Suprapubic skin (tissue), 4 donors: Measurements from ENCODE around the gene PLCB1. TPM values are rescaled to one million over a fixed set of nuclear protein-coding genes. Genes with fewer than 3 reads are reported as not detected.

Source experiments
- DNase-seq, 2 donors: peaks; one replicate each; pipeline ENCODE4 v3.0.0-alpha.2; 2019; ENCODE audit warnings: low spot score in 2 of 2
- H3K27ac ChIP-seq: fragments of 200-600 bp; sonication (generic); one replicate; pipeline ENCODE4 v1.5.1; 2019
- H3K27me3 ChIP-seq: fragments of 200-600 bp; sonication (generic); one replicate; pipeline ENCODE4 v1.5.1; 2019
- H3K36me3 ChIP-seq: fragments of 200-600 bp; sonication (generic); one replicate; pipeline ENCODE4 v1.5.1; 2019
- H3K4me1 ChIP-seq: fragments of 200-600 bp; sonication (generic); one replicate; pipeline ENCODE4 v1.5.1; 2019
- H3K4me3 ChIP-seq: fragments of 200-600 bp; sonication (generic); one replicate; pipeline ENCODE4 v1.5.1; 2019; ENCODE audit warnings: mild to moderate bottlenecking
- H3K9me3 ChIP-seq: fragments of 200-600 bp; sonication (generic); one replicate; pipeline ENCODE4 v1.5.1; 2019
- EP300 ChIP-seq: sonication (generic); formaldehyde crosslinking; IDR thresholded peaks from one replicate; pipeline ENCODE4 v1.6.1; 2017; ENCODE audit warnings: antibody characterized with exemption
- POLR2A ChIP-seq, 2 donors: fragments of 450-650 bp; IDR thresholded peaks; one replicate each; pipeline ENCODE4 v1.6.1; 2017; ENCODE audit warnings: antibody characterized with exemption in 2 of 2, mild to moderate bottlenecking in 2 of 2, moderate library complexity in 2 of 2
- POLR2AphosphoS5 ChIP-seq, 3 donors: sonication (generic); formaldehyde crosslinking; IDR thresholded peaks; one replicate each; pipeline ENCODE4 v1.6.1; 2017; ENCODE audit warnings: antibody characterized with exemption in 3 of 3
- WGBS: methylation state at CpG from one replicate; pipeline ENCODE4 v1.1.5; 2018; 5-methylcytosine and 5-hydroxymethylcytosine counted together
- total RNA-seq, 4 donors: library from RNA; depleted of rRNA; stranded (reverse); fragments of >200 nt; gene quantifications; one replicate each; pipeline ENCODE4 v1.1.0, GENCODE V29; 2016
- TF ChIP-seq, protein P1 (sequence below), 2 donors: fragments of 200-600 bp in 1 of 2; fragments of 450-650 bp in 1 of 2; sonication (generic) in 1 of 2; IDR thresholded peaks; one replicate each; pipeline ENCODE4 v1.5.1; 2016 to 2019; ENCODE audit warnings: antibody characterized with exemption in 2 of 2, mild to moderate bottlenecking in 1 of 2, moderate library complexity in 1 of 2

The PLCB1 gene
- total RNA-seq, 4 donors from 2014 or later: 3.9 to 15.6 (median 6.7) TPM

DNA sequence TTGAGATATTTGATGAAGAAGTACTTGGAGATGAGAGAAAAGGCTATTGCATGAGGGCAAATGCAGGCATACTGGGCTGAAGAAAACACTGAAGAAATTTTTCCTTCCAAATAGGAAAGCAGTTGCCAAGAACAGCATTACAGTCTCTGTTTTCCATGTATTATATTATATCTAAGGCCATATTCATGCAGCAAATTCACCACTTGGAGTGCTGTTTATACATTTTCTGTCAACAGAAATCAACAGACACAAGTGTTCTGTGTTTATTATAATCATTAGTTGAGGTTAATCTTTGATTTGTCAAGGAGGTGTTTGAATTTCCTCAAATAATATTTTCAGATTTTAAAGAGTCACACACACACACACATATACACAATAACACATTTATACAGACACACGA is 668.0 kb downstream of the PLCB1 start:
- H3K9me3 ChIP-seq: no peaks in the 10 kb centered on the region
- WGBS: 93% methylated on average over 1 of the region's 1 CpG
- TF ChIP-seq EP300 (no peak), POLR2AphosphoS5 (IDR thresholded peaks at IDR 0.05) (no peak), POLR2A (IDR thresholded peaks at IDR 0.05) (no peak)
- TF ChIP-seq, protein P1, sequence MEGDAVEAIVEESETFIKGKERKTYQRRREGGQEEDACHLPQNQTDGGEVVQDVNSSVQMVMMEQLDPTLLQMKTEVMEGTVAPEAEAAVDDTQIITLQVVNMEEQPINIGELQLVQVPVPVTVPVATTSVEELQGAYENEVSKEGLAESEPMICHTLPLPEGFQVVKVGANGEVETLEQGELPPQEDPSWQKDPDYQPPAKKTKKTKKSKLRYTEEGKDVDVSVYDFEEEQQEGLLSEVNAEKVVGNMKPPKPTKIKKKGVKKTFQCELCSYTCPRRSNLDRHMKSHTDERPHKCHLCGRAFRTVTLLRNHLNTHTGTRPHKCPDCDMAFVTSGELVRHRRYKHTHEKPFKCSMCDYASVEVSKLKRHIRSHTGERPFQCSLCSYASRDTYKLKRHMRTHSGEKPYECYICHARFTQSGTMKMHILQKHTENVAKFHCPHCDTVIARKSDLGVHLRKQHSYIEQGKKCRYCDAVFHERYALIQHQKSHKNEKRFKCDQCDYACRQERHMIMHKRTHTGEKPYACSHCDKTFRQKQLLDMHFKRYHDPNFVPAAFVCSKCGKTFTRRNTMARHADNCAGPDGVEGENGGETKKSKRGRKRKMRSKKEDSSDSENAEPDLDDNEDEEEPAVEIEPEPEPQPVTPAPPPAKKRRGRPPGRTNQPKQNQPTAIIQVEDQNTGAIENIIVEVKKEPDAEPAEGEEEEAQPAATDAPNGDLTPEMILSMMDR (IDR thresholded peaks at IDR 0.05): no peak
- H3K4me1 ChIP-seq: no peaks in the 10 kb centered on the region
- H3K36me3 ChIP-seq: no peaks in the 10 kb centered on the region
- H3K4me3 ChIP-seq: no peak overlapping the region
- H3K27me3 ChIP-seq: no peaks in the 10 kb centered on the region
- H3K27ac ChIP-seq: no peak overlapping the region
- DNase-seq: no peak

DNA sequence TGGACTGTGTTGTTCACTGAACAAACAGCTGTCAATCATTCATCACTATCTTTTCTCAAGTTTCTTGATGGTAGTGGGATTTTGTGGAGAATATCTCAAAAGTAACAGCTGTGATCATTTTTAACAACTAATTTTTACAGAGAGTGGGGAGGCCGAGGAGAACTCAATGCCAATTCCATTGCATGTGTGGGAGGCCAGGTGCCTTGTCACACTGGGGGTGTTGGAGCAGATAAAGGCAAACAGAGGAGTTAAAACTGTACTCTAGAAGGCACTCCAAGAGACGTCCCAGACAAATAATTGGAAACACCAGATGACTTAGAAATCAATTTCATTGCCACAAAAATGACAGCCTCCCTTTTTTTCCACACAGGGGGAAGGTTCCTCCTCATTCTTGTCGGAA is 669.6 kb downstream of the PLCB1 start:
- no peaks in the 10 kb centered on the region for H3K4me1 ChIP-seq
- no peak overlapping the region for H3K4me3 ChIP-seq
- H3K27ac ChIP-seq: no peak overlapping the region
- H3K9me3 ChIP-seq: no peaks in the 10 kb centered on the region
- no peaks in the 10 kb centered on the region for H3K36me3 ChIP-seq
- no peak for DNase-seq
- TF ChIP-seq, protein P1 (IDR thresholded peaks at IDR 0.05): no peak
- TF ChIP-seq POLR2AphosphoS5 (IDR thresholded peaks at IDR 0.05): no peak
- no peak for TF ChIP-seq EP300
- no peak for TF ChIP-seq POLR2A (IDR thresholded peaks at IDR 0.05)
- no peaks in the 10 kb centered on the region for H3K27me3 ChIP-seq
- WGBS: 76% methylated on average over 3 of the region's 3 CpGs

DNA sequence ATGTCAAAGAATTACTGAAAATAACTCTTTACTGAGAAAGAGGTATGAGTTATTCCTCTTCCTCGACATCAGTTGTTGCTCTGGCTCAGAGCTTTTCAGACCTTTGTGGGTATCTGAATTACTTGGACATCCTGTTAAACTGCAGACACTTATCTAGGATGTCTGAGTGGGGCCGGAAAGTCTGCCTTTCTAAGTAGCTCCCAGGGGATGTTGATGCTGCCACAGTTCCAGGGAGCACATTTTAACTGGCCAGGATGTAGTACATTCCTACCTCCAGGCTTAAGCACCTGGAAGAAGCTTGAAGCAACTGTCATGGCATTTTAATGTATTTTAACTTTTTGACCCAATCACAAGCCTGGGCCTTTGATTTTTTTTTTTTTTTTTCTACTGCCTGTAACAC is 671.0 kb downstream of the PLCB1 start:
- Histone ChIP-seq H3K4me1 (no peaks in the 10 kb centered on the region), H3K9me3 (no peaks in the 10 kb centered on the region), H3K4me3 (no peak overlapping the region), H3K27me3 (no peaks in the 10 kb centered on the region), H3K27ac (no peak overlapping the region), H3K36me3 (no peaks in the 10 kb centered on the region)
- DNase-seq: no peak
- 40% methylated on average over 2 of the region's 2 CpGs for WGBS
- no peak for TF ChIP-seq POLR2A (IDR thresholded peaks at IDR 0.05)
- TF ChIP-seq POLR2AphosphoS5 (IDR thresholded peaks at IDR 0.05): no peak
- TF ChIP-seq, protein P1 (IDR thresholded peaks at IDR 0.05): no peak
- TF ChIP-seq EP300: no peak

DNA sequence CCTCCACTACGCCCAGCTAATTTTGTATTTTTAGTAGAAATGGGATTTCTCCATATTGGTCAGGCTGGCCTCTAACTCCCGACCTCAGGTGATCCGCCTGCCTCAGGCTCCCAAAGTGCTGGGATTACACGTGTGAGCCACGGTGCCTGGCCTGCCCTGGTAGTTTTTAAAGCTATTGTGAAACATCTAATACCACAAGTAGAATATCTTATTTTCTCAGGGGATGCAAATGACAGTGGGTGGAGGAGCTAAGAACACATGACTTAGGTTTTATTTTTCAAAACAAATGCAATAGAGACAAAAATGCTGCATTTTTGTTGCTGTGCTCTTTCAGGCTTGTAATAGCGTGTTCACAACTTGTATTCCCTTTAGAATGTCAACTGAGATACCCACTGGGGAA is 671.9 kb downstream of the PLCB1 start:
- TF ChIP-seq EP300 (no peak), POLR2A (IDR thresholded peaks at IDR 0.05) (no peak), POLR2AphosphoS5 (IDR thresholded peaks at IDR 0.05) (no peak)
- TF ChIP-seq, protein P1 (IDR thresholded peaks at IDR 0.05): no peak
- 81% methylated on average over 6 of the region's 6 CpGs for WGBS

DNA sequence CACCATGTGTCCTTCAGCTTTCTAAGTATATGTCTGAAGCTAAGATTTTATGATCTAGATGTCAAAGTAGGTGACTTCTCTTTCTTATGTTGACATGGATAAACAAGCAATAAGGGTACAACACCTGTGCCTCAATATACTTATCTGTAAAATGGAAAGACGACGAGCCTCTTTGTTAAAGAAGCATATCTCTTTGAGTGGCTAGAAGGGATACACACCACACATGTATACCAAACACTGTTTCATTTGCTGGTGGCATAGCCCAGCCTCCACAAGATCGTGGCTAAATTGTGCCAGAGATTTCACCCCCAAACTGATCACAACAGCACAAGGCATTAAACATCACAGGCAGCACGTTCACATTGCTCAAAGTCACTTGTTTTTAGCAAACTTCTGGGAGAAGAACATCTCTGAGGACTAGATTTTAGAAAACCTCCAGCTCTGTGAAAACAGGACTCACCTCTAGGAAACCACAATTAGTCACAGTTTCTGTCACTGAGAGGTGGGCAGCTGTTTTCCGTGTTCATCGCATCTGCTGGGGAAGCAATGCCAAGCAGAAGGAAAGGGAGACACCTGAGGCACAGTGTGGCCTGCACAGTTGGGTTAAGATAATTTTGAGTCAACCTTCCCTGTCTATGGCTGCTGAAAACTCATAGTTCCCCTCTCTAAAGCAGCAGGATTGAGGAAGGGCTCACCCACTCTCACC is 673.8 kb downstream of the PLCB1 start:
- TF ChIP-seq, protein P1 (IDR thresholded peaks at IDR 0.05): no peak
- no peak for TF ChIP-seq POLR2A (IDR thresholded peaks at IDR 0.05)
- Histone ChIP-seq H3K36me3 (no peaks in the 10 kb centered on the region), H3K27me3 (no peaks in the 10 kb centered on the region), H3K4me1 (no peaks in the 10 kb centered on the region), H3K27ac (no peak overlapping the region), H3K4me3 (no peak overlapping the region), H3K9me3 (no peaks in the 10 kb centered on the region)
- no peak for DNase-seq
- WGBS: 87% methylated on average over 6 of the region's 6 CpGs

More for the DNA sequence above, 671.9 kb downstream of the PLCB1 start:
- DNase-seq: no peak
- Histone ChIP-seq H3K9me3 (no peaks in the 10 kb centered on the region), H3K36me3 (no peaks in the 10 kb centered on the region), H3K4me1 (no peaks in the 10 kb centered on the region), H3K4me3 (no peak overlapping the region), H3K27me3 (no peaks in the 10 kb centered on the region), H3K27ac (no peak overlapping the region)
